ENCODE measurements around the gene HECTD4. TPM values are rescaled to one million over a fixed set of nuclear protein-coding genes. Genes with fewer than 3 reads are reported as not detected.

Gene HECTD4
- total RNA-seq, 2 donors from 2014 or later, result 54.3 to 60.9 TPM

- Mint-ChIP-seq H3K4me3 (no peak overlapping the region), H3K27ac (no peak overlapping the region), H3K27me3 (no peaks in the 10 kb centered on the region), H3K4me1 (peaks cover 6% of the 10 kb centered on the region), H3K36me3 (ENCODE audit: low read depth) (peaks cover 4% of the 10 kb centered on the region)
- H3K9me3 ChIP-seq (ENCODE audit: control insufficient read depth, low read length, poor library complexity, severe bottlenecking), result no peaks in the 10 kb centered on the region
- ATAC-seq (no peak), DNase-seq (no peak)
Observed at GRCh38 chr12:112314981-112315380, 67.2 kb downstream of the HECTD4 start.

- DNase-seq (no peak), ATAC-seq (no peak)
- H3K27ac Mint-ChIP-seq, result no peak overlapping the region
- H3K36me3 Mint-ChIP-seq (ENCODE audit: low read depth), result peaks cover 9% of the 10 kb centered on the region
- H3K9me3 ChIP-seq (ENCODE audit: control insufficient read depth, low read length, poor library complexity, severe bottlenecking), result no peaks in the 10 kb centered on the region
- H3K4me3 Mint-ChIP-seq, result no peak overlapping the region
- H3K4me1 Mint-ChIP-seq, result peaks cover 5% of the 10 kb centered on the region
- no peaks in the 10 kb centered on the region for H3K27me3 Mint-ChIP-seq
Observed at GRCh38 chr12:112309797-112310196, 72.4 kb downstream of the HECTD4 start.

GRCh38 chr12:112308652-112309051 lies 73.6 kb downstream of the HECTD4 start:
- no peaks in the 10 kb centered on the region for H3K27me3 Mint-ChIP-seq
- H3K27ac Mint-ChIP-seq, result no peak overlapping the region
- no peak for DNase-seq
- H3K4me1 Mint-ChIP-seq, result peaks cover 5% of the 10 kb centered on the region
- H3K4me3 Mint-ChIP-seq, result no peak overlapping the region
- no peaks in the 10 kb centered on the region for H3K9me3 ChIP-seq (ENCODE audit: control insufficient read depth, low read length, poor library complexity, severe bottlenecking)
- peaks cover 9% of the 10 kb centered on the region for H3K36me3 Mint-ChIP-seq (ENCODE audit: low read depth)
- ATAC-seq, result no peak

GRCh38 chr12:112308161-112308560 lies 74.1 kb downstream of the HECTD4 start:
- H3K4me1 Mint-ChIP-seq, result peaks cover 8% of the 10 kb centered on the region
- no peaks in the 10 kb centered on the region for H3K9me3 ChIP-seq (ENCODE audit: control insufficient read depth, low read length, poor library complexity, severe bottlenecking)
- no peak overlapping the region for H3K4me3 Mint-ChIP-seq
- H3K27ac Mint-ChIP-seq, result no peak overlapping the region
- ATAC-seq (no peak), DNase-seq (no peak)
- no peaks in the 10 kb centered on the region for H3K27me3 Mint-ChIP-seq
- H3K36me3 Mint-ChIP-seq (ENCODE audit: low read depth), result peaks cover 9% of the 10 kb centered on the region

GRCh38 chr12:112307317-112308011 lies 74.8 kb downstream of the HECTD4 start:
- Mint-ChIP-seq H3K27ac (no peak overlapping the region), H3K27me3 (no peaks in the 10 kb centered on the region), H3K36me3 (ENCODE audit: low read depth) (peaks cover 9% of the 10 kb centered on the region), H3K4me1 (peaks cover 8% of the 10 kb centered on the region), H3K4me3 (no peak overlapping the region)
- ATAC-seq, result no peak
- DNase-seq, result no peak
- H3K9me3 ChIP-seq (ENCODE audit: control insufficient read depth, low read length, poor library complexity, severe bottlenecking), result no peaks in the 10 kb centered on the region

GRCh38 chr12:112305951-112306350 lies 76.3 kb downstream of the HECTD4 start:
- Mint-ChIP-seq H3K4me3 (no peak overlapping the region), H3K27me3 (no peaks in the 10 kb centered on the region), H3K27ac (peak overlapping the region; percentile 77), H3K4me1 (peaks cover 11% of the 10 kb centered on the region), H3K36me3 (ENCODE audit: low read depth) (peaks cover 9% of the 10 kb centered on the region)
- no peaks in the 10 kb centered on the region for H3K9me3 ChIP-seq (ENCODE audit: control insufficient read depth, low read length, poor library complexity, severe bottlenecking)
- ATAC-seq, result no peak
- no peak for DNase-seq

- peaks cover 9% of the 10 kb centered on the region for H3K36me3 Mint-ChIP-seq (ENCODE audit: low read depth)
- peaks cover 11% of the 10 kb centered on the region for H3K4me1 Mint-ChIP-seq
- no peak overlapping the region for H3K4me3 Mint-ChIP-seq
- H3K9me3 ChIP-seq (ENCODE audit: control insufficient read depth, low read length, poor library complexity, severe bottlenecking), result no peaks in the 10 kb centered on the region
- DNase-seq (no peak), ATAC-seq (no peak)
- no peaks in the 10 kb centered on the region for H3K27me3 Mint-ChIP-seq
- no peak overlapping the region for H3K27ac Mint-ChIP-seq
Observed at GRCh38 chr12:112304436-112304835, 77.8 kb downstream of the HECTD4 start.

- DNase-seq, result no peak
- no peaks in the 10 kb centered on the region for H3K9me3 ChIP-seq (ENCODE audit: control insufficient read depth, low read length, poor library complexity, severe bottlenecking)
- Mint-ChIP-seq H3K4me3 (no peak overlapping the region), H3K27ac (peak overlapping the region; percentile 97), H3K4me1 (peaks cover 10% of the 10 kb centered on the region), H3K27me3 (no peaks in the 10 kb centered on the region), H3K36me3 (ENCODE audit: low read depth) (peaks cover 9% of the 10 kb centered on the region)
- ATAC-seq, result no peak
Observed at GRCh38 chr12:112303799-112304198, 78.4 kb downstream of the HECTD4 start.

GRCh38 chr12:112303004-112303403 lies 79.2 kb downstream of the HECTD4 start:
- H3K4me3 Mint-ChIP-seq, result no peak overlapping the region
- peaks cover 8% of the 10 kb centered on the region for H3K36me3 Mint-ChIP-seq (ENCODE audit: low read depth)
- peak in 2 of 3 donors; percentile 9 to 23 for DNase-seq
- ATAC-seq, result peak; percentile 100
- no peaks in the 10 kb centered on the region for H3K9me3 ChIP-seq (ENCODE audit: control insufficient read depth, low read length, poor library complexity, severe bottlenecking)
- peaks cover 8% of the 10 kb centered on the region for H3K4me1 Mint-ChIP-seq
- H3K27me3 Mint-ChIP-seq, result no peaks in the 10 kb centered on the region
- peak overlapping the region; percentile 97 for H3K27ac Mint-ChIP-seq

- no peaks in the 10 kb centered on the region for H3K9me3 ChIP-seq (ENCODE audit: control insufficient read depth, low read length, poor library complexity, severe bottlenecking)
- H3K4me3 Mint-ChIP-seq, result no peak overlapping the region
- ATAC-seq, result no peak
- H3K4me1 Mint-ChIP-seq, result peaks cover 6% of the 10 kb centered on the region
- H3K36me3 Mint-ChIP-seq (ENCODE audit: low read depth), result no peaks in the 10 kb centered on the region
- DNase-seq, result no peak
- no peak overlapping the region for H3K27ac Mint-ChIP-seq
- no peaks in the 10 kb centered on the region for H3K27me3 Mint-ChIP-seq
Observed at GRCh38 chr12:112299704-112300103, 82.5 kb downstream of the HECTD4 start.

- H3K4me3 Mint-ChIP-seq, result no peak overlapping the region
Observed at GRCh38 chr12:112297188-112297587, 85.0 kb downstream of the HECTD4 start.

GRCh38 chr12:112296183-112296582 lies 86.0 kb downstream of the HECTD4 start:
- Mint-ChIP-seq H3K36me3 (ENCODE audit: low read depth) (no peaks in the 10 kb centered on the region), H3K4me1 (peaks cover 6% of the 10 kb centered on the region), H3K27me3 (no peaks in the 10 kb centered on the region), H3K4me3 (no peak overlapping the region), H3K27ac (no peak overlapping the region)
- ATAC-seq, result no peak
- DNase-seq, result no peak
- H3K9me3 ChIP-seq (ENCODE audit: control insufficient read depth, low read length, poor library complexity, severe bottlenecking), result no peaks in the 10 kb centered on the region

More at GRCh38 chr12:112297188-112297587, 85.0 kb downstream of the HECTD4 start:
- no peaks in the 10 kb centered on the region for H3K27me3 Mint-ChIP-seq
- H3K36me3 Mint-ChIP-seq (ENCODE audit: low read depth), result no peaks in the 10 kb centered on the region
- DNase-seq (no peak), ATAC-seq (no peak)
- peaks cover 5% of the 10 kb centered on the region for H3K4me1 Mint-ChIP-seq
- H3K27ac Mint-ChIP-seq, result no peak overlapping the region
- H3K9me3 ChIP-seq (ENCODE audit: control insufficient read depth, low read length, poor library complexity, severe bottlenecking), result no peaks in the 10 kb centered on the region

GRCh38 chr12:112294793-112295192 lies 87.4 kb downstream of the HECTD4 start:
- Mint-ChIP-seq H3K4me3 (no peak overlapping the region), H3K27me3 (no peaks in the 10 kb centered on the region), H3K4me1 (peaks cover 6% of the 10 kb centered on the region), H3K27ac (no peak overlapping the region), H3K36me3 (ENCODE audit: low read depth) (peaks cover 2% of the 10 kb centered on the region)
- no peaks in the 10 kb centered on the region for H3K9me3 ChIP-seq (ENCODE audit: control insufficient read depth, low read length, poor library complexity, severe bottlenecking)
- no peak for ATAC-seq
- DNase-seq, result no peak

GRCh38 chr12:112288638-112289037 lies 93.6 kb downstream of the HECTD4 start:
- Mint-ChIP-seq H3K36me3 (ENCODE audit: low read depth) (peaks cover 7% of the 10 kb centered on the region), H3K4me1 (peaks cover 12% of the 10 kb centered on the region), H3K4me3 (no peak overlapping the region), H3K27ac (no peak overlapping the region), H3K27me3 (no peaks in the 10 kb centered on the region)
- no peak for DNase-seq
- no peak for ATAC-seq
- H3K9me3 ChIP-seq (ENCODE audit: control insufficient read depth, low read length, poor library complexity, severe bottlenecking), result no peaks in the 10 kb centered on the region

Measured in T-helper 17 cell (primary cell).